Measurements from ENCODE around the gene MSI2.

The MSI2 gene

GRCh38 chr17:57259306-57259705, 3.0 kb downstream of the MSI2 start:
- peak overlapping the region; percentile 96 for H3K4me3 ChIP-seq (ENCODE audit: low read length, poor library complexity, severe bottlenecking)
- no peaks in the 10 kb centered on the region for H3K27me3 ChIP-seq (ENCODE audit: insufficient read depth, low read length, poor library complexity, severe bottlenecking)
- H3K79me2 ChIP-seq (ENCODE audit: insufficient read depth, low read length): peaks cover 76% of the 10 kb centered on the region
- H3K4me2 ChIP-seq (ENCODE audit: low read depth, low read length, poor library complexity, severe bottlenecking): peak overlapping the region; percentile 87
- H4K20me1 ChIP-seq (ENCODE audit: insufficient read depth, low read length, poor library complexity, severe bottlenecking): peaks cover 60% of the 10 kb centered on the region
- no peaks in the 10 kb centered on the region for H3K9me3 ChIP-seq (ENCODE audit: insufficient read depth, low read depth, low read length)
- H3F3A ChIP-seq (ENCODE audit: low read depth): peaks cover 10% of the 10 kb centered on the region
- H3K36me3 ChIP-seq (ENCODE audit: insufficient read depth, low read length): peaks cover 45% of the 10 kb centered on the region
- no peak overlapping the region for H2AFZ ChIP-seq (ENCODE audit: low read length)
- peaks cover 50% of the 10 kb centered on the region for H3K4me1 ChIP-seq (ENCODE audit: insufficient read depth, low read length, poor library complexity, severe bottlenecking)
- TF ChIP-seq CTCF (conservative IDR thresholded peaks at IDR 0.05; ENCODE audit: low read length): no peak
- no peak for TF ChIP-seq EZH2phosphoT487 (IDR thresholded peaks at IDR 0.05; ENCODE audit: borderline replicate concordance)
- H3K9me2 ChIP-seq (replicated peaks; ENCODE audit: low read depth, low read length): no peaks in the 10 kb centered on the region
- peak overlapping the region; percentile 97 for H3K9ac ChIP-seq (ENCODE audit: low read depth, low read length, poor library complexity, severe bottlenecking)

GRCh38 chr17:57259817-57260216, 3.5 kb downstream of the MSI2 start:
- no peak overlapping the region for H2AFZ ChIP-seq (ENCODE audit: low read length)
- H3K4me1 ChIP-seq (ENCODE audit: insufficient read depth, low read length, poor library complexity, severe bottlenecking): peaks cover 55% of the 10 kb centered on the region
- no peaks in the 10 kb centered on the region for H3K9me2 ChIP-seq (replicated peaks; ENCODE audit: low read depth, low read length)
- peaks cover 65% of the 10 kb centered on the region for H4K20me1 ChIP-seq (ENCODE audit: insufficient read depth, low read length, poor library complexity, severe bottlenecking)
- H3K36me3 ChIP-seq (ENCODE audit: insufficient read depth, low read length): peaks cover 50% of the 10 kb centered on the region
- H3K4me3 ChIP-seq (ENCODE audit: low read length, poor library complexity, severe bottlenecking): peak overlapping the region; percentile 96
- no peaks in the 10 kb centered on the region for H3K9me3 ChIP-seq (ENCODE audit: insufficient read depth, low read depth, low read length)
- H3F3A ChIP-seq (ENCODE audit: low read depth): peaks cover 5% of the 10 kb centered on the region
- peak overlapping the region; percentile 97 for H3K9ac ChIP-seq (ENCODE audit: low read depth, low read length, poor library complexity, severe bottlenecking)
- peaks cover 81% of the 10 kb centered on the region for H3K79me2 ChIP-seq (ENCODE audit: insufficient read depth, low read length)
- TF ChIP-seq CTCF (conservative IDR thresholded peaks at IDR 0.05; ENCODE audit: low read length): no peak
- no peak for TF ChIP-seq EZH2phosphoT487 (IDR thresholded peaks at IDR 0.05; ENCODE audit: borderline replicate concordance)
- no peaks in the 10 kb centered on the region for H3K27me3 ChIP-seq (ENCODE audit: insufficient read depth, low read length, poor library complexity, severe bottlenecking)
- H3K4me2 ChIP-seq (ENCODE audit: low read depth, low read length, poor library complexity, severe bottlenecking): peak overlapping the region; percentile 87

GRCh38 chr17:57260325-57261083, 4.2 kb downstream of the MSI2 start:
- no peaks in the 10 kb centered on the region for H3K9me2 ChIP-seq (replicated peaks; ENCODE audit: low read depth, low read length)
- no peak overlapping the region for H2AFZ ChIP-seq (ENCODE audit: low read length)
- peaks cover 88% of the 10 kb centered on the region for H3K79me2 ChIP-seq (ENCODE audit: insufficient read depth, low read length)
- peaks cover 72% of the 10 kb centered on the region for H4K20me1 ChIP-seq (ENCODE audit: insufficient read depth, low read length, poor library complexity, severe bottlenecking)
- H3K4me2 ChIP-seq (ENCODE audit: low read depth, low read length, poor library complexity, severe bottlenecking): peak overlapping the region; percentile 87
- no peaks in the 10 kb centered on the region for H3K27me3 ChIP-seq (ENCODE audit: insufficient read depth, low read length, poor library complexity, severe bottlenecking)
- peak overlapping the region; percentile 97 for H3K9ac ChIP-seq (ENCODE audit: low read depth, low read length, poor library complexity, severe bottlenecking)
- H3K4me3 ChIP-seq (ENCODE audit: low read length, poor library complexity, severe bottlenecking): peak overlapping the region; percentile 96
- H3F3A ChIP-seq (ENCODE audit: low read depth): no peaks in the 10 kb centered on the region
- no peaks in the 10 kb centered on the region for H3K9me3 ChIP-seq (ENCODE audit: insufficient read depth, low read depth, low read length)
- TF ChIP-seq CTCF (conservative IDR thresholded peaks at IDR 0.05; ENCODE audit: low read length): no peak
- no peak for TF ChIP-seq EZH2phosphoT487 (IDR thresholded peaks at IDR 0.05; ENCODE audit: borderline replicate concordance)
- peaks cover 62% of the 10 kb centered on the region for H3K4me1 ChIP-seq (ENCODE audit: insufficient read depth, low read length, poor library complexity, severe bottlenecking)
- peaks cover 56% of the 10 kb centered on the region for H3K36me3 ChIP-seq (ENCODE audit: insufficient read depth, low read length)
